OCI-LY7 (cell line): ENCODE results near the gene DACT3.

Source experiments
- CTCF ChIP-seq: fragments of 200-600 bp; sonication (generic); conservative IDR thresholded peaks from 2 replicates; pipeline ENCODE4 v1.5.1; 2014; ENCODE audit warnings: mild to moderate bottlenecking, antibody characterized with exemption, low read length, moderate library complexity, mixed read lengths
- EZH2phosphoT487 ChIP-seq: fragments of 200-600 bp; sonication (generic); IDR thresholded peaks from 2 replicates; pipeline ENCODE4 v1.6.1; 2018; ENCODE audit warnings: low read depth, borderline replicate concordance, mild to moderate bottlenecking, mixed run types, antibody characterized with exemption, low read length, moderate library complexity, mixed read lengths

GRCh38 chr19:46606019-46606418 lies 55.0 kb downstream of the DACT3 start:
- TF ChIP-seq CTCF (no peak), EZH2phosphoT487 (no peak)
